NCI-H1417 treated with DMSO at 0.1 percent for 48 hours (cell line): Measurements from ENCODE around the gene ANKRD10.

ENCODE experiments used
- DNase-seq: peaks from one replicate; lab custom pipeline; 2025; lab: John Stamatoyannopoulos, UW

ANKRD10 gene

GRCh38 chr13:110830800-110831371 is 84.0 kb downstream of the ANKRD10 start:
- no peak for DNase-seq

- no peak for DNase-seq
Observed at GRCh38 chr13:110830331-110830730, 84.5 kb downstream of the ANKRD10 start.

DNA sequence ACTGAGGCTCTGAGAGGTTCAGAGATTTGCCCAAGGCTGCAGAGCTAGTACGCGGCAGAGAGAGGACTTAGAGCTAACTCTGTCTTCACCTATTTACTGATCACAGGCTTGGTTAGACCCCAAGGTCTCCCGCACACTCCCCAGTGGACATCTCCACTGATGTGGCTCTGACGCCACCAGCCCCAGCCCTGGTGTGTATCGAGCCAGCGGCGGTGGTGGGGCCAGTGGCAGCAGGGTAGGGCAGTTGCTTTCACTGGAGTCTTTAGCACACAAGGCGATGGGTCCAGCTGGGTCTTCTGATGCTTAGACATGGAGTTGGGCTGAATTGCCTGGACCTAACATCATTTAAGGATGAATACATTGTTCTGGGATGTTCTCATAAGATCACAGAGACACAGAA is 85.4 kb downstream of the ANKRD10 start:
- DNase-seq, result no peak

DNA sequence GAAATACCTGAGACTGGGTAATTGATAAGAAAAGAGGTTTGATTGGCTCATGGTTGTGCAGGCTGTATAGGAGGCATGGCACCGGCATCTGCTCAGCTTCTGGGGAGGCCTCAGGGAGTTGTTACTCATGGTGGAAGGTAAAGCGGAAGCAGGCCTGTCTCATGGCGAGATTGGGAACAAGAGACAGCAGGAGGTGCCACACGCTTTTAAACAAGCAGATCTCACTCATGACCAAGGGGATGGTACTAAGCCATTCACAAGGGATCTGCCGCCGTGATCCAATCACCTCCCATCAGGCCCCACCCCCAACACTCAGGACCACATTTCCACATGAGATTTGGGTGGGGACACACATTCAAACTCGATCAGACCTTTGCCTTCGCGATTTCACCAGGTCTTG is 86.2 kb downstream of the ANKRD10 start:
- DNase-seq, result no peak
